ENCODE data around the gene MACROD2. TPM values are rescaled to one million over a fixed set of nuclear protein-coding genes. Genes with fewer than 3 reads are reported as not detected.

The MACROD2 gene
- polyA plus RNA-seq, 4 donors = 1.00 to 4.8 (median 1.4) TPM

GRCh38 chr20:15612198-15612597 lies 1616.9 kb downstream of the MACROD2 start:
- no peak overlapping the region for H3K27ac ChIP-seq (ENCODE audit: low read depth in 1 of 3, low read length in 2 of 3)
- H3K9me3 ChIP-seq (ENCODE audit: control insufficient read depth in 2 of 2, insufficient read depth in 1 of 2, low read depth in 1 of 2, low read length in 1 of 2) = no peaks in the 10 kb centered on the region
- no peaks in the 10 kb centered on the region for H3K36me3 ChIP-seq (ENCODE audit: control insufficient read depth in 3 of 3, insufficient read depth in 2 of 3, low read depth in 1 of 3, low read length in 3 of 3)
- H3K27me3 ChIP-seq (ENCODE audit: control insufficient read depth in 3 of 3, insufficient read depth in 3 of 3, low read length in 3 of 3) = no peaks in the 10 kb centered on the region
- 90 to 93% (median 91%) methylated on average over 7 of the region's 7 CpGs for WGBS, 3 donors
- H3K4me3 ChIP-seq (ENCODE audit: low read depth in 1 of 3, low read length in 3 of 3) = no peak overlapping the region
- H3K4me1 ChIP-seq (ENCODE audit: control insufficient read depth in 3 of 3, insufficient read depth in 2 of 3, low read depth in 1 of 3, low read length in 2 of 3) = no peaks in the 10 kb centered on the region
- no peak for DNase-seq
- no peak for FAIRE-seq

GRCh38 chr20:15612769-15613168 lies 1617.5 kb downstream of the MACROD2 start:
- no peaks in the 10 kb centered on the region for H3K4me1 ChIP-seq (ENCODE audit: control insufficient read depth in 3 of 3, insufficient read depth in 2 of 3, low read depth in 1 of 3, low read length in 2 of 3)
- no peaks in the 10 kb centered on the region for H3K36me3 ChIP-seq (ENCODE audit: control insufficient read depth in 3 of 3, insufficient read depth in 2 of 3, low read depth in 1 of 3, low read length in 3 of 3)
- H3K9me3 ChIP-seq (ENCODE audit: control insufficient read depth in 2 of 2, insufficient read depth in 1 of 2, low read depth in 1 of 2, low read length in 1 of 2) = no peaks in the 10 kb centered on the region
- H3K27me3 ChIP-seq (ENCODE audit: control insufficient read depth in 3 of 3, insufficient read depth in 3 of 3, low read length in 3 of 3) = no peaks in the 10 kb centered on the region
- DNase-seq (no peak), FAIRE-seq (no peak)
- H3K4me3 ChIP-seq (ENCODE audit: low read depth in 1 of 3, low read length in 3 of 3) = no peak overlapping the region
- WGBS, 3 donors = 64 to 80% (median 72%) methylated on average over 1 of the region's 1 CpG
- H3K27ac ChIP-seq (ENCODE audit: low read depth in 1 of 3, low read length in 2 of 3) = no peak overlapping the region

GRCh38 chr20:15613530-15613929 lies 1618.2 kb downstream of the MACROD2 start:
- Histone ChIP-seq H3K4me3 (ENCODE audit: low read depth in 1 of 3, low read length in 3 of 3) (no peak overlapping the region), H3K27me3 (ENCODE audit: control insufficient read depth in 3 of 3, insufficient read depth in 3 of 3, low read length in 3 of 3) (no peaks in the 10 kb centered on the region), H3K27ac (ENCODE audit: low read depth in 1 of 3, low read length in 2 of 3) (no peak overlapping the region), H3K9me3 (ENCODE audit: control insufficient read depth in 2 of 2, insufficient read depth in 1 of 2, low read depth in 1 of 2, low read length in 1 of 2) (no peaks in the 10 kb centered on the region), H3K36me3 (ENCODE audit: control insufficient read depth in 3 of 3, insufficient read depth in 2 of 3, low read depth in 1 of 3, low read length in 3 of 3) (no peaks in the 10 kb centered on the region), H3K4me1 (ENCODE audit: control insufficient read depth in 3 of 3, insufficient read depth in 2 of 3, low read depth in 1 of 3, low read length in 2 of 3) (no peaks in the 10 kb centered on the region)
- FAIRE-seq = no peak
- 7 to 26% (median 15%) methylated on average over 4 of the region's 4 CpGs for WGBS, 3 donors
- DNase-seq = peak in 1 of 2 donors; percentile 34

- Histone ChIP-seq H3K9me3 (ENCODE audit: control insufficient read depth in 2 of 2, insufficient read depth in 1 of 2, low read depth in 1 of 2, low read length in 1 of 2) (no peaks in the 10 kb centered on the region), H3K4me3 (ENCODE audit: low read depth in 1 of 3, low read length in 3 of 3) (no peak overlapping the region), H3K4me1 (ENCODE audit: control insufficient read depth in 3 of 3, insufficient read depth in 2 of 3, low read depth in 1 of 3, low read length in 2 of 3) (no peaks in the 10 kb centered on the region), H3K27me3 (ENCODE audit: control insufficient read depth in 3 of 3, insufficient read depth in 3 of 3, low read length in 3 of 3) (no peaks in the 10 kb centered on the region), H3K27ac (ENCODE audit: low read depth in 1 of 3, low read length in 2 of 3) (no peak overlapping the region), H3K36me3 (ENCODE audit: control insufficient read depth in 3 of 3, insufficient read depth in 2 of 3, low read depth in 1 of 3, low read length in 3 of 3) (no peaks in the 10 kb centered on the region)
- no peak for FAIRE-seq
- WGBS, 3 donors = 65 to 82% (median 69%) methylated on average over 1 of the region's 1 CpG
- no peak for DNase-seq
Measured at GRCh38 chr20:15616626-15617025, 1621.3 kb downstream of the MACROD2 start.

GRCh38 chr20:15618110-15618509 lies 1622.8 kb downstream of the MACROD2 start:
- 82 to 91% (median 89%) methylated on average over 2 of the region's 2 CpGs for WGBS, 3 donors
- no peaks in the 10 kb centered on the region for H3K4me1 ChIP-seq (ENCODE audit: control insufficient read depth in 3 of 3, insufficient read depth in 2 of 3, low read depth in 1 of 3, low read length in 2 of 3)
- H3K27ac ChIP-seq (ENCODE audit: low read depth in 1 of 3, low read length in 2 of 3) = no peak overlapping the region
- H3K27me3 ChIP-seq (ENCODE audit: control insufficient read depth in 3 of 3, insufficient read depth in 3 of 3, low read length in 3 of 3) = no peaks in the 10 kb centered on the region
- H3K4me3 ChIP-seq (ENCODE audit: low read depth in 1 of 3, low read length in 3 of 3) = no peak overlapping the region
- H3K9me3 ChIP-seq (ENCODE audit: control insufficient read depth in 2 of 2, insufficient read depth in 1 of 2, low read depth in 1 of 2, low read length in 1 of 2) = no peaks in the 10 kb centered on the region
- no peaks in the 10 kb centered on the region for H3K36me3 ChIP-seq (ENCODE audit: control insufficient read depth in 3 of 3, insufficient read depth in 2 of 3, low read depth in 1 of 3, low read length in 3 of 3)
- FAIRE-seq = no peak
- DNase-seq = no peak

GRCh38 chr20:15618912-15619311 lies 1623.6 kb downstream of the MACROD2 start:
- Histone ChIP-seq H3K27ac (ENCODE audit: low read depth in 1 of 3, low read length in 2 of 3) (no peak overlapping the region), H3K4me3 (ENCODE audit: low read depth in 1 of 3, low read length in 3 of 3) (no peak overlapping the region), H3K4me1 (ENCODE audit: control insufficient read depth in 3 of 3, insufficient read depth in 2 of 3, low read depth in 1 of 3, low read length in 2 of 3) (no peaks in the 10 kb centered on the region), H3K9me3 (ENCODE audit: control insufficient read depth in 2 of 2, insufficient read depth in 1 of 2, low read depth in 1 of 2, low read length in 1 of 2) (no peaks in the 10 kb centered on the region), H3K27me3 (ENCODE audit: control insufficient read depth in 3 of 3, insufficient read depth in 3 of 3, low read length in 3 of 3) (no peaks in the 10 kb centered on the region), H3K36me3 (ENCODE audit: control insufficient read depth in 3 of 3, insufficient read depth in 2 of 3, low read depth in 1 of 3, low read length in 3 of 3) (no peaks in the 10 kb centered on the region)
- WGBS, 3 donors = 82 to 89% (median 83%) methylated on average over 5 of the region's 5 CpGs
- FAIRE-seq = no peak
- DNase-seq = no peak

- no peaks in the 10 kb centered on the region for H3K9me3 ChIP-seq (ENCODE audit: control insufficient read depth in 2 of 2, insufficient read depth in 1 of 2, low read depth in 1 of 2, low read length in 1 of 2)
- no peaks in the 10 kb centered on the region for H3K4me1 ChIP-seq (ENCODE audit: control insufficient read depth in 3 of 3, insufficient read depth in 2 of 3, low read depth in 1 of 3, low read length in 2 of 3)
- no peaks in the 10 kb centered on the region for H3K36me3 ChIP-seq (ENCODE audit: control insufficient read depth in 3 of 3, insufficient read depth in 2 of 3, low read depth in 1 of 3, low read length in 3 of 3)
- H3K27me3 ChIP-seq (ENCODE audit: control insufficient read depth in 3 of 3, insufficient read depth in 3 of 3, low read length in 3 of 3) = no peaks in the 10 kb centered on the region
- whole genome bisulfite sequencing, 3 donors = 92 to 94% (median 92%) methylated on average over 4 of the region's 4 CpGs
- FAIRE-seq (no peak), DNase-seq (no peak)
- no peak overlapping the region for H3K4me3 ChIP-seq (ENCODE audit: low read depth in 1 of 3, low read length in 3 of 3)
- H3K27ac ChIP-seq (ENCODE audit: low read depth in 1 of 3, low read length in 2 of 3) = no peak overlapping the region
Measured at GRCh38 chr20:15619341-15619740, 1624.0 kb downstream of the MACROD2 start.

GRCh38 chr20:15619816-15620215 lies 1624.5 kb downstream of the MACROD2 start:
- Histone ChIP-seq H3K4me1 (ENCODE audit: control insufficient read depth in 3 of 3, insufficient read depth in 2 of 3, low read depth in 1 of 3, low read length in 2 of 3) (no peaks in the 10 kb centered on the region), H3K9me3 (ENCODE audit: control insufficient read depth in 2 of 2, insufficient read depth in 1 of 2, low read depth in 1 of 2, low read length in 1 of 2) (no peaks in the 10 kb centered on the region), H3K36me3 (ENCODE audit: control insufficient read depth in 3 of 3, insufficient read depth in 2 of 3, low read depth in 1 of 3, low read length in 3 of 3) (no peaks in the 10 kb centered on the region), H3K27ac (ENCODE audit: low read depth in 1 of 3, low read length in 2 of 3) (no peak overlapping the region), H3K4me3 (ENCODE audit: low read depth in 1 of 3, low read length in 3 of 3) (no peak overlapping the region), H3K27me3 (ENCODE audit: control insufficient read depth in 3 of 3, insufficient read depth in 3 of 3, low read length in 3 of 3) (no peaks in the 10 kb centered on the region)
- 82 to 84% (median 84%) methylated on average over 6 of the region's 6 CpGs for WGBS, 3 donors
- DNase-seq (no peak), FAIRE-seq (no peak)

- WGBS, 3 donors = 84 to 88% (median 86%) methylated on average over 6 of the region's 6 CpGs
- H3K4me3 ChIP-seq (ENCODE audit: low read depth in 1 of 3, low read length in 3 of 3) = no peak overlapping the region
- H3K4me1 ChIP-seq (ENCODE audit: control insufficient read depth in 3 of 3, insufficient read depth in 2 of 3, low read depth in 1 of 3, low read length in 2 of 3) = no peaks in the 10 kb centered on the region
- no peak overlapping the region for H3K27ac ChIP-seq (ENCODE audit: low read depth in 1 of 3, low read length in 2 of 3)
- DNase-seq = no peak
- H3K36me3 ChIP-seq (ENCODE audit: control insufficient read depth in 3 of 3, insufficient read depth in 2 of 3, low read depth in 1 of 3, low read length in 3 of 3) = no peaks in the 10 kb centered on the region
- FAIRE-seq = no peak
- H3K27me3 ChIP-seq (ENCODE audit: control insufficient read depth in 3 of 3, insufficient read depth in 3 of 3, low read length in 3 of 3) = no peaks in the 10 kb centered on the region
- H3K9me3 ChIP-seq (ENCODE audit: control insufficient read depth in 2 of 2, insufficient read depth in 1 of 2, low read depth in 1 of 2, low read length in 1 of 2) = peaks cover 0 to 2% of the 10 kb centered on the region in 2 donors
Measured at GRCh38 chr20:15622368-15622767, 1627.1 kb downstream of the MACROD2 start.
